Vagina (tissue), 2 donors: ENCODE data around the gene KPNA5.

Experiments
- POLR2A ChIP-seq, 2 donors: fragments of 450-650 bp; IDR thresholded peaks; one replicate each; pipeline ENCODE4 v1.6.1; 2017; ENCODE audit warnings: antibody characterized with exemption in 2 of 2, mild to moderate bottlenecking in 2 of 2, moderate library complexity in 2 of 2
- TF ChIP-seq, protein P1 (sequence below), 3 experiments: fragments of 450-650 bp in 2 of 3; fragments of 200-600 bp in 1 of 3; sonication (generic) in 1 of 3; IDR thresholded peaks; one replicate each; pipeline ENCODE4 v1.5.1; 2017 to 2019; ENCODE audit warnings: antibody characterized with exemption in 3 of 3, mild to moderate bottlenecking in 2 of 3, moderate library complexity in 2 of 3

DNA sequence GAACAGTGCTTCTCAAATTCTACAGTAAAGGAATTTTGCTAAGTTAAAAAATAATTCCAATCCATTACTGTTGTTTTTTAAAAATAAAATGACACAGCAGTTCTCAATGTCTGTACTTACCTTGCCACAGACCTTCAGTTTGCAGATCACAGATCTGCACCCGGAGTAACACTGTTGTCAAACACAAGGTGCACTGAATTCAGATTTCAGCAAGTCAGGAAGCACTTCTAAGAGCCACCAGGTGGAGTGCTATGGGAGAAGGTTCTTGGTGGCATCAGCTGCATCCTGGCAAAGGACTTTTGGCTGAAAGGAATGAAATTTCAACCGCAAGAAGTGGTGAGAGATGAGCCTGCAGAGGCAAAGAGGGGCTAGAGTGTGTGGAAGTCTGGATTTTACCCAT, 47.3 kb upstream of the KPNA5 start:
- no peak for TF ChIP-seq POLR2A (IDR thresholded peaks at IDR 0.05)
- TF ChIP-seq, protein P1, sequence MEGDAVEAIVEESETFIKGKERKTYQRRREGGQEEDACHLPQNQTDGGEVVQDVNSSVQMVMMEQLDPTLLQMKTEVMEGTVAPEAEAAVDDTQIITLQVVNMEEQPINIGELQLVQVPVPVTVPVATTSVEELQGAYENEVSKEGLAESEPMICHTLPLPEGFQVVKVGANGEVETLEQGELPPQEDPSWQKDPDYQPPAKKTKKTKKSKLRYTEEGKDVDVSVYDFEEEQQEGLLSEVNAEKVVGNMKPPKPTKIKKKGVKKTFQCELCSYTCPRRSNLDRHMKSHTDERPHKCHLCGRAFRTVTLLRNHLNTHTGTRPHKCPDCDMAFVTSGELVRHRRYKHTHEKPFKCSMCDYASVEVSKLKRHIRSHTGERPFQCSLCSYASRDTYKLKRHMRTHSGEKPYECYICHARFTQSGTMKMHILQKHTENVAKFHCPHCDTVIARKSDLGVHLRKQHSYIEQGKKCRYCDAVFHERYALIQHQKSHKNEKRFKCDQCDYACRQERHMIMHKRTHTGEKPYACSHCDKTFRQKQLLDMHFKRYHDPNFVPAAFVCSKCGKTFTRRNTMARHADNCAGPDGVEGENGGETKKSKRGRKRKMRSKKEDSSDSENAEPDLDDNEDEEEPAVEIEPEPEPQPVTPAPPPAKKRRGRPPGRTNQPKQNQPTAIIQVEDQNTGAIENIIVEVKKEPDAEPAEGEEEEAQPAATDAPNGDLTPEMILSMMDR (IDR thresholded peaks at IDR 0.05) = no peak
